Islet precursor cell (in vitro differentiated cells): Measurements from ENCODE around the gene MITF.

Source experiments
- DNase-seq: peaks from one replicate; pipeline ENCODE4 v3.0.0-alpha.2; 2018

Gene MITF

DNA sequence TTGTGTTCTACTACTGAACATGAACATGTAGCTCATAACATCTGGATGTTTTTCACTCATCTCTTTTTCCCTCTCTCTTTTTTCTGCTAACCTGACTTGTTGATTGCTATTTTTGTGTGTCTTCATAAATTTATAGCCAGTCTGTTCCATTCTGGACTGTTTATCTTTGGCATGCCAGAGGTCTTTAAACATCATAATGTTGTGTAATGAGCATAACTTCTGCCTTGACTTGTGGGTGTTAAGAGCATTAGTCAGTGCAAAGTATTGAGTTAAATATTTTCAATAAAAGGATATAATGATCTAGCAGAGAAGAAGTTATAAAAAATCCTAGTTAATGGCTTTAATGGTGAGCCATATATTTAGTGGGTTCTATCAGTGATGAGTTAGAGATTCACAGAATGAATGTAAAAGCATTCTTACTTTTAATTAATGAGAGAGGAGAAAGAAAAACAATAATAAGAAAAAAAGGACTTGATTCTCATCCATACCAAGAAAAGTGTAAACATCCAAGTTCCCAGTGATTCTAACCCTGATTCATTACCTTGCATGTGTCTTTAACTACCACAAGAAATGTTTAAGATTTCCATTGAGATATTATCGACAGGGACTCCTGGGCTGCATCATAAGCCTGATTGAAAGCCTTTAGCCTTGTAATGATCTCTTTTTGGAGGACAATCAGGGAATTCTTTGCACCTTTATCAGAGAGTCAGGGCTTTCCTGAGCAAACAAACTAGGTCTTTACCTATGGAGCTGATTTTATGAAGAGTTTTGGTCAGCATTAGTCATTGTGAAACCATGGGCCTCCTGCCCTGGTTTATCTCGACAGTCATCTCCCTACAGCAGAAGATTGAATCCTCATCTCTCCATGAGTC, 22.9 kb downstream of the MITF start:
- DNase-seq = peak; percentile 69

- DNase-seq = no peak
These were observed 23.5 kb downstream of the MITF start for GRCh38 chr3:69762768-69763229.

- no peak for DNase-seq
These were observed 24.2 kb downstream of the MITF start for GRCh38 chr3:69763458-69763857.

DNA sequence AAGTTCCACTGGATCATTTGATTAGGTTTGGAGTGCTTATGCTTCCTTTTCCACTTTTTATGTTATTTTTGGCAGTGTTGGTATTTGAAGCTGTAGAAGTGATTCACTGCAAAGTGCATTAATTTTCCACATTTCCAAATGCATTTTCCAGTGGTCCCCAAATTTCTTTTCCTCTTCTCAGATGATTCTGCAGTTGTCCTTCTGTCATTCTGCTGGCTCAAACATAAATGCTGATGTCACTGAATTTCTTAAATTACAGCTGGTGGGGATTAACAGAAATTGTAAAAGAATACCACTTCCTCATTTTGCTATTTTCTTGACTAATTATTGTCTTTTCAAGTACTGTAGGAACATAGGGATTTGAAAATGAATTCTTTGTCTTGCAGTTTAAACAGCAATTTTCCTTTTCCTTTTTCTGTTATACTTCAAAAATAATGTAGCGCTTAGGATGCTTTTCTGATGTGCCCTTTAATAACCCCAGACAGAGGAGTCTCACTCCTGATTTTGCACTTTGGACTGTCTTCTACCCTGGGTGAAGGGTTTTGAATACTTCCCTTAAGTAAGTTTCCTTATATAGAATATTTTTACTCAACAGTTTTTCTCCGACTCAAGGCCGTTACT, 25.0 kb downstream of the MITF start:
- no peak for DNase-seq

DNA sequence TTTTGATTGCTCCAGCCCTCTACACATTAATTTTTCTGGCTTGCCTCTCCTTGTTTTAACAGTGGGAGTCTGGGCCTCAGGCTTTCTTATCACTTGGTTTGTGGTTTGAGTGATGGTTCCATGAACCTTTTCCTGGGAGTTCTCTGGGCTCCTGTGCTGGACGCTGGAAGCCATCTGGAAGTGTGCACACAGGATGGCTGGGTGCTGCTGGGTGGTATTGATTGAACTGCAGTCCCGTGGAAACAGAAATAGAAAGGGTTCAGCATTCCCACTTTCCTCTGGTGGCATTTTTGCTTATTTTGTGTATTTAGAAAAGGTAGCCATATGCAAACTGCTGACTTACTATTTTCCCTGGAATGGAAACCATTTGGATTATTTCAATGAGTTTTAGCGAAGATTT, 25.6 kb downstream of the MITF start:
- DNase-seq = peak; percentile 60

GRCh38 chr3:69766638-69767037, 27.4 kb downstream of the MITF start:
- no peak for DNase-seq

GRCh38 chr3:69767571-69767970, 28.3 kb downstream of the MITF start:
- DNase-seq = no peak

DNA sequence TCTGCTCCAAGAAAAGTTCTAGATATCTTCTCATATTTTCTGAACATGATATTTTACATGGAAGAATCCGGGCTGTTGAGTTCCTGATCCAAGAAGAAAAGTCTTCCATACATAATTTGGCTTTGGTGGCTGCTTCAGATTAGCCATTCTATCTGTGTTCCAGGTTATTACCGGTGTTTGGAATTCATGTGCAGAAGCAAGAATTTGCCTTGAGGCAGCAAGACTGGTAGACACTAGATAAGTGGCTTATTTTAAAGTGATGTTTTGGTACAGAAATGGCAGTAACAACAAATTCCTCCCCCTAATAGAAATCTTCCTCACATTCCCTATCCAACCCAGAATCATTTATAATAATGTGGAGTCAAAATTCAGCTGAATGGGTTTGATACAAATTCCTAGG, 29.2 kb downstream of the MITF start:
- DNase-seq = no peak

DNA sequence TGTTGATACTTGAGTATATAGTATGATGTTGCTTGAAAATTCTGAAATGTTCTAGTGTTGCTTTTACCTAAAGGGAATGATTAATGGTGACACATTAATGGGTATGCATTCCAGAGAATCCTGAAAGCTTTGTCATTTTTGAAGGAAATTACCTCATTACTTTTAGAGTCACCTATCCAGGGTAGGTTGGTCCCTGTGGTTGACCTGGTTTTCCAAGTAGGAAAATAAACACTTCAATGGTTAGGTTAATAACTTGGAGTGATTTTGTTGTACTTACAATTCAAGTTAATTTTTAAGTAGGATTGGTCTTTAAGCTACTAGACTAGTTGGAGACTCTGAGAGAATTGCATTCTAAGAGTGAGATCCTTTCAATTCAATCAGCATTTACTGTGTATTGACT, 31.0 kb downstream of the MITF start:
- DNase-seq = no peak

DNA sequence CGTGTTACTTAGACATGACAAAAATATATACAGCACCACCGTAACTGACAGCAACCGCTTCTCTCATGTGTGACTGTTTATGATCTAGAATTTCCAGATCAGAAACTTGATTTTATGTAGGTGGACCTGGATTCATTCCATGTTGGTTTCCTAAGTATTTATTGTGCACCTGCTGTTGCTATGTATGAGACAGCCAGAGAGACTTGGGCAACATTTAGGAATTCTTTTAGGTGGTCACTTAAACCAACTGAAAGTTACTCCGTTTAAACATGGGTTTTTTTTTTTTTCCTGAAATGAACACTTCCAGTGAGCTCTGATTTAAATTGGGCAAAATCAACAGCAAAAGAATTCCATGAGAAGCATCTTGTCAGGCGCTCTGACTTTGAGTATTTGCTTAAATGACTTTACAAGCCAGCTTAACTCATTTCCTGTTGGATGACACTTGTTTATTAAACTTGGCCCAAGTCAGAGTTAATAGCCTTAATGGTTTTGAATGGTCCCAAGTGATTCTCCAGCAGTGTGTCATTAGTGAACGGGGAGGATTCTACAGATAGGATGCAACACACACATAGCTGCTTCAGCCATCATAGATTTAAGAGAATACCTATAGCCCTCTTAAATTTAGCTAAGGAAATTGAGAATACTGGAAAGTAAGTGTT, 31.8 kb downstream of the MITF start:
- no peak for DNase-seq

- DNase-seq = no peak
These were observed 33.0 kb downstream of the MITF start for GRCh38 chr3:69772152-69772867.

- no peak for DNase-seq
These were observed 34.8 kb downstream of the MITF start for GRCh38 chr3:69774029-69774428.

- no peak for DNase-seq
These were observed 36.5 kb downstream of the MITF start for GRCh38 chr3:69775751-69776150.

GRCh38 chr3:69776289-69776688, 37.0 kb downstream of the MITF start:
- DNase-seq = no peak

- DNase-seq = no peak
These were observed 37.8 kb downstream of the MITF start for GRCh38 chr3:69776920-69777581.

DNA sequence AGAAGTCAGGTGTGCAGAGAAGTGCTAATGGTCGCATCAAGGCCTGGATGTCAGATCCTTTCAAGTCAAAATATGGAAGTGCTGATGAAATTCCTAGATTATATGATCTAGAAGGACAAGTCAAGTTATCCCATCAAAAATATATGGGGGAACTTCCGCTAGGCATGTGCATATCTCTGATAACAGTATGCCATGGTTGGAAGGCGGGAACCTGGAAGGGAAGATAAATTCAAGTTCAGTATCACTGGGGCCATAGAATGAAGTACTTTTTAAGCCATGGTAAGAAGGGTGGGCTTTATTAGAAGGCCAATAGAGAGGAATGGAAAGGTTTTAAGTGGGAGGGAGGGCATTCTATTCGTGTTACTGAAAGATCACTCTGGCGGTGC, 38.3 kb downstream of the MITF start:
- no peak for DNase-seq

- no peak for DNase-seq
These were observed 42.3 kb downstream of the MITF start for GRCh38 chr3:69781593-69781992.

DNA sequence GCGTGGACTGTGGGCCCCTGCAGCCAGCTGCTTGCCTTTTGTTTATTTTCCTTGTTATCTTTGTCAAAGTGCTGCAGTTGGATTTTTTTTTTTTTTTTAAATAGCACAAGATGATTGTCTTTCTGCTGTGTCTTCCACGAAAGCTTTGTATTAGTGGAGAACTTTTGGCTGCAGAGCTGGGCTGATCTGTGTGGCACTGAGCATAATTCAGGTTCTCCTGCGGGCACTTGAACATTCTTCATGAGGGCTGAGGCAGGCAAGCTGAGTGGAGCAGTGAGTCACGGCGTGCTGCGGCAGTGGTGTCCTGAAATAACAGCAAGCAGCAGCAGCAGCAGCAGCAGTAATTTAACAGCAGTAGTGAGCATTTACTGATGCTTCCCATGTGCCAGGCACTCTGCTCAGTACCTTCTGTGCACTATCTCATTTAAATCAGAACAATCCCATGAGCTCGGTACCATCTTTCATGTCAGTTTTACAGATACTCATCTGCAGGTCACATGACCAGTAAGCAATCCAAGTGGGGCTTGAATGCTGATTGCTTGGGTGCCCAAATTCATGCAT, 45.8 kb downstream of the MITF start:
- peak; percentile 85 for DNase-seq

GRCh38 chr3:69785769-69786320, 46.6 kb downstream of the MITF start:
- no peak for DNase-seq

GRCh38 chr3:69786854-69787253, 47.6 kb downstream of the MITF start:
- DNase-seq = no peak

DNA sequence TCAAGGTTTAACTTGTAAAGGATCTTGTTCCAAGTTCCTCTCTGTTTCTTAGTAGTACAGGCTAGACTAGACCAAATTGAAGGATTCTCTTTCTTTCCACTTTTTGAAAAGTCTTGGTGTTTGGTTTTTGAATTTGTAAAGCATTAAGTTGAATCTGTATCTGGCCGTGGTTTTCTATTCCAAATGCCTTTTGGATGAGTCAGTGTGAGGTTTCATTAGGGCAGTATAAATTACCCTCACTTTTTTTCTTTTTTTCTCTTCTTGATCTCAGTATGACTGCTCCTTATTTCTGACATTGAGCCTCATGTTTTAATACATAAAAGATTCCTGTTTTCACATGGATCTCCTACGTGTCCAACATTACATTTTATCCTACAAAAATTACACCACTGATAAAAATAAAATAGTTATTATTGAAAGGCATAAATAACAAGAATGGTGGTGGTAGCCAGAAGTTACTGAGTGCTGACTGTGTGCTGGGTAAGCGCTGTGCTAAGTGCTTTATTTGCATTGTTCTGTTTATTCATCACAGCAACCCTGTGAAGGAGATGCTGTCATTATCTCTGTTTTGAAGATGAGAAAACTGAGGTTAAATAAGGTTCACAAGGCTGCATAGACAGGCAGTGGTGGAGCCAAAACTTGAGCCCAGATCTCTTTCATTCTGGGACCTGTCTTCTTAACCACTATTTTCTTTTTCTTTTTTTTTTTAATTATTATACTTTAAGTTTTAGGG, 48.3 kb downstream of the MITF start:
- no peak for DNase-seq
